Measurements from ENCODE around the gene SLITRK2.

SLITRK2 gene

GRCh38 chrX:145826466-145826865 is 8.8 kb downstream of the SLITRK2 start:
- Mint-ChIP-seq H3K4me1 (no peaks in the 10 kb centered on the region), H3K4me3 (no peak overlapping the region), H3K36me3 (no peaks in the 10 kb centered on the region), H3K9me3 (no peaks in the 10 kb centered on the region), H3K27me3 (peaks cover 18% of the 10 kb centered on the region), H3K27ac (no peak overlapping the region)
- DNase-seq, result no peak
- CTCF ChIA-PET, result no interaction called here

GRCh38 chrX:145832796-145833195 is 15.2 kb downstream of the SLITRK2 start:
- Mint-ChIP-seq H3K27me3 (no peaks in the 10 kb centered on the region), H3K4me1 (no peaks in the 10 kb centered on the region), H3K9me3 (no peaks in the 10 kb centered on the region), H3K27ac (no peak overlapping the region), H3K36me3 (no peaks in the 10 kb centered on the region), H3K4me3 (no peak overlapping the region)
- CTCF ChIA-PET, result no interaction called here
- no peak for DNase-seq

- H3K4me1 Mint-ChIP-seq, result no peaks in the 10 kb centered on the region
- no peak overlapping the region for H3K4me3 Mint-ChIP-seq
- H3K9me3 Mint-ChIP-seq, result peaks cover 4% of the 10 kb centered on the region
- no peak overlapping the region for H3K27ac Mint-ChIP-seq
- CTCF ChIA-PET, result no interaction called here
- H3K36me3 Mint-ChIP-seq, result no peaks in the 10 kb centered on the region
- no peaks in the 10 kb centered on the region for H3K27me3 Mint-ChIP-seq
- no peak for DNase-seq
These were observed 22.9 kb downstream of the SLITRK2 start for GRCh38 chrX:145840531-145840930.

GRCh38 chrX:145843146-145843904 is 25.7 kb downstream of the SLITRK2 start:
- H3K4me3 Mint-ChIP-seq, result no peak overlapping the region
- DNase-seq, result no peak
- peaks cover 6% of the 10 kb centered on the region for H3K9me3 Mint-ChIP-seq
- no peaks in the 10 kb centered on the region for H3K36me3 Mint-ChIP-seq
- CTCF ChIA-PET, result no interaction called here
- H3K27me3 Mint-ChIP-seq, result no peaks in the 10 kb centered on the region
- no peaks in the 10 kb centered on the region for H3K4me1 Mint-ChIP-seq
- no peak overlapping the region for H3K27ac Mint-ChIP-seq

- CTCF ChIA-PET, result no interaction called here
- no peak overlapping the region for H3K4me3 Mint-ChIP-seq
- DNase-seq, result no peak
- H3K27me3 Mint-ChIP-seq, result no peaks in the 10 kb centered on the region
- H3K36me3 Mint-ChIP-seq, result no peaks in the 10 kb centered on the region
- no peak overlapping the region for H3K27ac Mint-ChIP-seq
- peaks cover 8% of the 10 kb centered on the region for H3K9me3 Mint-ChIP-seq
- H3K4me1 Mint-ChIP-seq, result no peaks in the 10 kb centered on the region
These were observed 27.3 kb downstream of the SLITRK2 start for GRCh38 chrX:145844886-145845285.

- Mint-ChIP-seq H3K9me3 (peaks cover 6% of the 10 kb centered on the region), H3K4me3 (no peak overlapping the region), H3K27ac (no peak overlapping the region), H3K27me3 (no peaks in the 10 kb centered on the region), H3K36me3 (no peaks in the 10 kb centered on the region), H3K4me1 (no peaks in the 10 kb centered on the region)
- DNase-seq, result no peak
- CTCF ChIA-PET, result no interaction called here
These were observed 30.8 kb downstream of the SLITRK2 start for GRCh38 chrX:145848448-145848847.

- H3K9me3 Mint-ChIP-seq, result peaks cover 6% of the 10 kb centered on the region
- H3K36me3 Mint-ChIP-seq, result no peaks in the 10 kb centered on the region
- H3K27me3 Mint-ChIP-seq, result no peaks in the 10 kb centered on the region
- no peak overlapping the region for H3K27ac Mint-ChIP-seq
- H3K4me3 Mint-ChIP-seq, result no peak overlapping the region
- no peaks in the 10 kb centered on the region for H3K4me1 Mint-ChIP-seq
- CTCF ChIA-PET, result no interaction called here
- DNase-seq, result no peak
These were observed 31.2 kb downstream of the SLITRK2 start for GRCh38 chrX:145848857-145849256.

DNA sequence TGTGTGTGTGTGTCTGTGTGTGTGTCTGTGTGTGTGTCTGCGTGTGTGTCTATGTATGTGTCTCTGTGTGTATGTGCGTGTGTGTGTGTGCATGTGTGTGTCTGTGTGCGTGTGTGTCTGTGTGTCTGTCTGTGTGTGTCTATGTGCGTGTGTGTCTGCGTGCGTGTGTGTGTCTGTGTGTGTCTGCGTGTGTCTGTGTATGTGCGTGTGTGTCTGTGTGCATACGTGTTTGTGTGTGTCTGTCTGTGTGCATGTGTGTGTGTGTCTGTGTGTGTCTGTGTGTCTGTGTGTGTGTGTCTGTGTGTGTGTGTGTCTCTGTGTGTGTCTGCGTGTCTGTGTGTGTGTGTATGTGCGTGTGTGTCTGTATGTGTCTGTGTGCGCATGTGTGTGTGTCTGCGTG is 35.6 kb downstream of the SLITRK2 start:
- Mint-ChIP-seq H3K4me1 (no peaks in the 10 kb centered on the region), H3K27me3 (no peaks in the 10 kb centered on the region), H3K4me3 (no peak overlapping the region), H3K9me3 (peaks cover 4% of the 10 kb centered on the region), H3K36me3 (no peaks in the 10 kb centered on the region), H3K27ac (no peak overlapping the region)
- no peak for DNase-seq
- CTCF ChIA-PET, result no interaction called here

GRCh38 chrX:145856181-145856580 is 38.6 kb downstream of the SLITRK2 start:
- no peaks in the 10 kb centered on the region for H3K36me3 Mint-ChIP-seq
- peaks cover 2% of the 10 kb centered on the region for H3K9me3 Mint-ChIP-seq
- no peak for DNase-seq
- no peaks in the 10 kb centered on the region for H3K27me3 Mint-ChIP-seq
- H3K27ac Mint-ChIP-seq, result no peak overlapping the region
- no peaks in the 10 kb centered on the region for H3K4me1 Mint-ChIP-seq
- no peak overlapping the region for H3K4me3 Mint-ChIP-seq
- CTCF ChIA-PET, result no interaction called here

- Mint-ChIP-seq H3K27ac (no peak overlapping the region), H3K9me3 (no peaks in the 10 kb centered on the region), H3K4me3 (no peak overlapping the region), H3K36me3 (no peaks in the 10 kb centered on the region), H3K4me1 (no peaks in the 10 kb centered on the region), H3K27me3 (no peaks in the 10 kb centered on the region)
- CTCF ChIA-PET, result no interaction called here
- no peak for DNase-seq
These were observed 44.2 kb downstream of the SLITRK2 start for GRCh38 chrX:145861818-145862217.

GRCh38 chrX:145865082-145865481 is 47.5 kb downstream of the SLITRK2 start:
- H3K4me3 Mint-ChIP-seq, result no peak overlapping the region
- H3K4me1 Mint-ChIP-seq, result no peaks in the 10 kb centered on the region
- no peaks in the 10 kb centered on the region for H3K9me3 Mint-ChIP-seq
- DNase-seq, result no peak
- H3K27ac Mint-ChIP-seq, result no peak overlapping the region
- no peaks in the 10 kb centered on the region for H3K36me3 Mint-ChIP-seq
- CTCF ChIA-PET, result no interaction called here
- H3K27me3 Mint-ChIP-seq, result no peaks in the 10 kb centered on the region
